Vagina (tissue), 2 donors: Measurements from ENCODE around the gene GRSF1.

Experiments used
- POLR2A ChIP-seq, 2 donors: fragments of 450-650 bp; IDR thresholded peaks; one replicate each; pipeline ENCODE4 v1.6.1; 2017; ENCODE audit warnings: antibody characterized with exemption in 2 of 2, mild to moderate bottlenecking in 2 of 2, moderate library complexity in 2 of 2
- TF ChIP-seq, protein P1 (sequence below), 3 experiments: fragments of 450-650 bp in 2 of 3; fragments of 200-600 bp in 1 of 3; sonication (generic) in 1 of 3; IDR thresholded peaks; one replicate each; pipeline ENCODE4 v1.5.1; 2017 to 2019; ENCODE audit warnings: antibody characterized with exemption in 3 of 3, mild to moderate bottlenecking in 2 of 3, moderate library complexity in 2 of 3

DNA sequence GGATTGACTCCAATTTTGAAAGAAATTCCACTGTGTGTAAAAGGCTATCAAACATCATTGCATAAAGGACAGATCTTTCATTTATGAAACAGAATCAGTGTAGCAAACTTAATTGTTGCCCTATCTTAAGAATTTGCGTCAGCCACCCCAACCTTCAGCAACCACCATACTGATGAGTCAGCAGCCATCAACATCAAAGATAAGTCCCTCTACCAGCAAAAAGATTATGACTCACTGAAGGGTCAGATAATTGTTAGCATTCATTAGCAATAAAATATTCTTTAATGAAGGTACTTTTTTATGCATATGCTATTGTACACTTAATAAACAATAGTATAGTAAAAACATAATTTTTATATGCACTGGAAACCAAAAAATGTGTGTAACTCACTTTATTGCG lies 15.8 kb upstream of the GRSF1 start:
- no peak for TF ChIP-seq POLR2A (IDR thresholded peaks at IDR 0.05)
- TF ChIP-seq, protein P1, sequence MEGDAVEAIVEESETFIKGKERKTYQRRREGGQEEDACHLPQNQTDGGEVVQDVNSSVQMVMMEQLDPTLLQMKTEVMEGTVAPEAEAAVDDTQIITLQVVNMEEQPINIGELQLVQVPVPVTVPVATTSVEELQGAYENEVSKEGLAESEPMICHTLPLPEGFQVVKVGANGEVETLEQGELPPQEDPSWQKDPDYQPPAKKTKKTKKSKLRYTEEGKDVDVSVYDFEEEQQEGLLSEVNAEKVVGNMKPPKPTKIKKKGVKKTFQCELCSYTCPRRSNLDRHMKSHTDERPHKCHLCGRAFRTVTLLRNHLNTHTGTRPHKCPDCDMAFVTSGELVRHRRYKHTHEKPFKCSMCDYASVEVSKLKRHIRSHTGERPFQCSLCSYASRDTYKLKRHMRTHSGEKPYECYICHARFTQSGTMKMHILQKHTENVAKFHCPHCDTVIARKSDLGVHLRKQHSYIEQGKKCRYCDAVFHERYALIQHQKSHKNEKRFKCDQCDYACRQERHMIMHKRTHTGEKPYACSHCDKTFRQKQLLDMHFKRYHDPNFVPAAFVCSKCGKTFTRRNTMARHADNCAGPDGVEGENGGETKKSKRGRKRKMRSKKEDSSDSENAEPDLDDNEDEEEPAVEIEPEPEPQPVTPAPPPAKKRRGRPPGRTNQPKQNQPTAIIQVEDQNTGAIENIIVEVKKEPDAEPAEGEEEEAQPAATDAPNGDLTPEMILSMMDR (IDR thresholded peaks at IDR 0.05), result no peak
